Measurements from ENCODE around the gene DENND6A.

GRCh38 chr3:57652203-57652602, 40.7 kb downstream of the DENND6A start:
- TF ChIP-seq ZBTB1 (tag by site-specific recombination; IDR thresholded peaks at IDR 0.05) (no peak), KLF7 (tag by site-specific recombination; IDR thresholded peaks at IDR 0.05; ENCODE audit: borderline replicate concordance) (no peak)
- TF ChIP-seq, protein P1, sequence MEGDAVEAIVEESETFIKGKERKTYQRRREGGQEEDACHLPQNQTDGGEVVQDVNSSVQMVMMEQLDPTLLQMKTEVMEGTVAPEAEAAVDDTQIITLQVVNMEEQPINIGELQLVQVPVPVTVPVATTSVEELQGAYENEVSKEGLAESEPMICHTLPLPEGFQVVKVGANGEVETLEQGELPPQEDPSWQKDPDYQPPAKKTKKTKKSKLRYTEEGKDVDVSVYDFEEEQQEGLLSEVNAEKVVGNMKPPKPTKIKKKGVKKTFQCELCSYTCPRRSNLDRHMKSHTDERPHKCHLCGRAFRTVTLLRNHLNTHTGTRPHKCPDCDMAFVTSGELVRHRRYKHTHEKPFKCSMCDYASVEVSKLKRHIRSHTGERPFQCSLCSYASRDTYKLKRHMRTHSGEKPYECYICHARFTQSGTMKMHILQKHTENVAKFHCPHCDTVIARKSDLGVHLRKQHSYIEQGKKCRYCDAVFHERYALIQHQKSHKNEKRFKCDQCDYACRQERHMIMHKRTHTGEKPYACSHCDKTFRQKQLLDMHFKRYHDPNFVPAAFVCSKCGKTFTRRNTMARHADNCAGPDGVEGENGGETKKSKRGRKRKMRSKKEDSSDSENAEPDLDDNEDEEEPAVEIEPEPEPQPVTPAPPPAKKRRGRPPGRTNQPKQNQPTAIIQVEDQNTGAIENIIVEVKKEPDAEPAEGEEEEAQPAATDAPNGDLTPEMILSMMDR (tag by site-specific recombination; IDR thresholded peaks at IDR 0.05), result no peak
